Measurements from ENCODE around the gene CD93.

The CD93 gene, protein sequence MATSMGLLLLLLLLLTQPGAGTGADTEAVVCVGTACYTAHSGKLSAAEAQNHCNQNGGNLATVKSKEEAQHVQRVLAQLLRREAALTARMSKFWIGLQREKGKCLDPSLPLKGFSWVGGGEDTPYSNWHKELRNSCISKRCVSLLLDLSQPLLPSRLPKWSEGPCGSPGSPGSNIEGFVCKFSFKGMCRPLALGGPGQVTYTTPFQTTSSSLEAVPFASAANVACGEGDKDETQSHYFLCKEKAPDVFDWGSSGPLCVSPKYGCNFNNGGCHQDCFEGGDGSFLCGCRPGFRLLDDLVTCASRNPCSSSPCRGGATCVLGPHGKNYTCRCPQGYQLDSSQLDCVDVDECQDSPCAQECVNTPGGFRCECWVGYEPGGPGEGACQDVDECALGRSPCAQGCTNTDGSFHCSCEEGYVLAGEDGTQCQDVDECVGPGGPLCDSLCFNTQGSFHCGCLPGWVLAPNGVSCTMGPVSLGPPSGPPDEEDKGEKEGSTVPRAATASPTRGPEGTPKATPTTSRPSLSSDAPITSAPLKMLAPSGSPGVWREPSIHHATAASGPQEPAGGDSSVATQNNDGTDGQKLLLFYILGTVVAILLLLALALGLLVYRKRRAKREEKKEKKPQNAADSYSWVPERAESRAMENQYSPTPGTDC

GRCh38 chr20:23086056-23086566 lies at the start of gene CD93:
TSS of gene CD93 (minus strand) at chr20:23086324. CDS start at chr20:23086192, 132 bp downstream.
- DNase-seq (ENCODE audit: low read depth): no peak

DNA sequence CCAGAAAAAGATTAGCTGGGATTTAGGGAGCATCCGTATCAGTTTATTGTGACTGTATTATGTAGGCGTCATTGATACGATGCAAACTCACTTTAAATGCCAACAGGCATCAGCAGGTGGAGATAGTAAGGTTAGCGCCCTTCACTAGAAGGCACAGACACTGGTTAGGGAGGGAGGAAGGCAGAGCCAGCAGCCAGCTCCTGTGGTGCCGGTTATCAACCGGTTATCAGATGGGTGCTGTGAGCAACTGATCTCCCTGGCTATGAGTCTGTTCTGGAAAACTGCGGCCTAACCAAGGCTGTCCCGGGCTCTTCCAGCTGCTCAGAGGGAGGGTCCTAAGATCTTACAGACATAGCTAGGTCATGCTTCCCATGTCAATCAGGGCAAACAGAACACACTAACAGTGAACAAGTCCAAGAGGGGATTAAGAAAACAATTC lies 47.5 kb upstream of the CD93 start:
- no peak for DNase-seq (ENCODE audit: low read depth)

DNA sequence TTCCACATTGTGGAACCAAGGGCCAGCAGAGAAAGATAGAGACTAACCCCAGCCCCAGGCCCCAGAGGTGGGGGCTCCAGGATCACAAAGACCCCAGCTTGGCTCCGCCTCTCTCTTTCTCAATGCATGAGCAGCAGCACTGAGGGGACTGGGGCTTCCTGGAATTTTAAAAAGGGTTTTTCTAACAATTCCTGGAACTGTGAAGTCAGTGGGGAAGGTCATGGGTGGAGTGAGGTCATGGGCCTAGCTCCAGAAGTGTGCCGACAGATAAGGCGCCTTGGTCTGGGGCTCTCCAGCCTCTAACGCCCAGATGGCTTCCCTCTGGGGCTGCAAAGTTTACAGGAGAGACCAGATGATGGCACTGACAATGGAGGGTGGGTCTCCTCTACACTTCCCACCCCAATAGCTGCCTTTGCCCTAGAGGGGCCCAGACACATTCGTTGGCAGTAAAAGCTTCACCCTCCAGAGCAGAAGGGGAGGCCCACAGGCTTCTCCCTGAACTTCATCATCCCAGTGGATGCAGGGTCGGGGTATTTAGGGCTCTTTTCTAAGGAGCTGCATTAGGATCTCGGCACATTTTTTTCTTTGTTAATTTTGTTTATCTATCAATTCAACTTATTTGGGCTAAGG lies 46.9 kb upstream of the CD93 start:
- DNase-seq (ENCODE audit: low read depth): no peak

- no peak for DNase-seq (ENCODE audit: low read depth)
These were observed 46.3 kb upstream of the CD93 start for GRCh38 chr20:23132293-23132929.

- DNase-seq (ENCODE audit: low read depth): no peak
These were observed 45.6 kb upstream of the CD93 start for GRCh38 chr20:23131766-23132165.

DNA sequence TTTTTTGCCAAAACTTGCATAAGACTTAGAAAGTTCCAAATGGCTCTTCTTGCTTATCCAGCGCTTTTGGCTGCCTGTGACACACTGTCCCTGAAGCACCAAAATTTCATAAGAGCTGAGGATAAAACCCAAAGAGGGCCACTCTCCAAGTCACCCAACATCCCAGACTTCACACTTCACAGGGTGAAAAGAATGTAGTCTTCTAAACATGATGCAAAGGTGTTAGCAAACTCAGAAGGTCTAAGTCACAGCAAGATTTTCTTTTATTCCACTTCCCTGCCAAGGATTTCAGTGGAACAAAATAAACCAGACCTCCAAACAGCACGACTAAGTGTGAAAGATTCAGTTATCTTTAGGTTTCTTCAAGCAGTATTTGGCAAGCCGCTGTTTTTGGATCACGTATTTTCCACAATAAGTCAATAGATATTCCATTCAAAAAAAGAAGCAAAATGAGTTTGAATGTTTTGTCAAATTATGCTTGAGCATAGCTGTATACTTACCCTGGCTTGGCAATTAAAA lies 44.6 kb upstream of the CD93 start:
- no peak for DNase-seq (ENCODE audit: low read depth)

DNA sequence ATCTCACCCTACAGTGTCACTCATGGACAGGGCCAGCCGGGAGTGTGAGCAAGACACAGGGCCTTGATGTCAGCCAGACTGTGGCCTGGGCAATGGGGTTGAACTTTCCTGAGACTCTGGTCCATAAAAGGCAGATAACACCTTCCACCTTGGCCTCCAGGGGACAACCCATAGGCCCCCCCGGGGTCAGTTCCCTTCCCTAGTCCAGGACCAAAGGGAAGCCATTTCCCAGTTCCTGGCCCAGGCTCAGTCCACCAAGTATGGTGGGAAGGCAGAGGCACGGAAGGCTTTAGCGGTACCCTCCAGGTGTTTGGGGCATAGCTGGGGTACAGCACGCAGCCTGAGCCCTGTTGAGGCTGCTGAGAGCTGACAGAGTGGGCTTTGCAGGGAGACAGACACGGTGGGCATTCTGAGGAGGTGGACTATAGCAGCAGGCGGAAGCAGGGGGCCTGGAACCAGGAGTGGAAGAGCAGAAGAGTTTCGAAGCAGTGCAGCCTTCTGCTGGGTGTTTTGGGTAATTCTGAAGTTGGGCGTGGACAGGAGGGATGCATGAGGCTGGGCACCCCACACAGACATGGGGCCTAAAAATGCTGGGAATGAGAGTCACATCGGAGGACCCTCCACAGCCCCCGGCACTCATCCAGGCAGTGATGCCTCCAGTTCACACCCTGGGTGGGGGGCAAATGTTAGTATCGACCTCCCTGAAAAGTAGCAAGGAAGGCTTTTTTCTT lies 43.9 kb upstream of the CD93 start:
- DNase-seq (ENCODE audit: low read depth): no peak

GRCh38 chr20:23129266-23129665 lies 43.1 kb upstream of the CD93 start:
- no peak for DNase-seq (ENCODE audit: low read depth)

- DNase-seq (ENCODE audit: low read depth): no peak
These were observed 42.5 kb upstream of the CD93 start for GRCh38 chr20:23128461-23129125.

GRCh38 chr20:23127506-23128279 lies 41.6 kb upstream of the CD93 start:
- DNase-seq (ENCODE audit: low read depth): no peak

GRCh38 chr20:23126281-23127061 lies 40.3 kb upstream of the CD93 start:
- no peak for DNase-seq (ENCODE audit: low read depth)

- no peak for DNase-seq (ENCODE audit: low read depth)
These were observed 39.6 kb upstream of the CD93 start for GRCh38 chr20:23125625-23126191.

GRCh38 chr20:23125159-23125558 lies 39.0 kb upstream of the CD93 start:
- no peak for DNase-seq (ENCODE audit: low read depth)

GRCh38 chr20:23123886-23124285 lies 37.8 kb upstream of the CD93 start:
- DNase-seq (ENCODE audit: low read depth): no peak

DNA sequence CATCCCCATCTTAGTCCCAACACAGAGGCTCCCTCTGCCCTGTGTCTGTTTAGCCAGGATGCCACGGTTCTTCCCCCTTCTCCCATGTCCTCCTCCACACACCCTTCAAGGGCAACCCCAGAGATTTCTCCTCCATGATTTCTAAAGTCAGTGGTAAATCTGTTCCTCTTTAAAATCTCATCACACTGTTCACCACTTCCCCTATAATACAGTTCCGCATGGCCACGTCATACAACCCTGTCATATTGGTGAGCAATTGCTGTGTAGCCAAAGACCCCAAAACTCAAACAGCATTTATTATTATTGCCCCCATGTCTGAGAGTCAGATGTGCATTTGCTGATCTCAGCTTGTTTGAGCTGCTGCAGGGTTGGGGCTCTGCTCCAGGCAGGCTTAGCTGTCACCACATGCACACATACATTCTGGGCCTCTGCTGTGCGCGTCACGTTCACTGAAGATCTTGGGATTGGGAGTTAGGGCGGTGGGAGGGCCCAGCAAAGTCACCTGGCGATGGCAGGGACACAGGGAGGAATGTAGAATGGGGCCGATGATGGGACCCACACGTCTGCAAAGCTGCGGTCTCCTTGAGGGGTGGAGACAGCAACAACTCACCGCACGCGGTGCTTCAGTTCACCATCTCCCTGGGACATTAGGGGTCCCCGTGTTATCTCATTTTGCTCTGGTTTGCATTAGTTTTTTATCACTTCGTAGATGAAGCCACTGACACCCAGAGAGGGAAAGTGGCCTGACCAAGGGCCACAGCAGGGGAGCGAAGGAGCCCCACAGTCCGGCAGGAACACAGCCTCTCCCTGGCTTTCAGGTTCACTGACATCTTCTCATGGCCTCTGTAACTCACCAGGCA lies 36.9 kb upstream of the CD93 start:
- DNase-seq (ENCODE audit: low read depth): no peak

DNA sequence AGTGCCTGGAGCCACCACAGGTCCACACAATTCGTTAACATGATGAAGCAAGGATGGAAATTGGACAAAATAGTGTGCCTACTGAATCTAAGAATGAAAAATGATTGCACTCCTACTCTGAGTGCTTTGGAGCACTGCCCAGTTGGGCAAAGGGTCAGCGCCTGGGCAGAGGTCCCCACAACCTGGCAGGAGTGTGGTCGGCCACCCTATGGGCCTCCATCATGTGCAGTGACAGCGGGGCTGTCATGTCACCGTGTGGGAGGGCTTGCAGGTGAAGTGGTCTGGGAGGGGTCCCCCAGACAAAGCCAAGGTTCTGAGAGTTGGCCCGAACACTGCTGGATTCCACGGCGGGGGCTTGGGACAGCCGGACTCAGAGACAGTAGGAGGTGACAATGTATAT lies 36.2 kb upstream of the CD93 start:
- DNase-seq (ENCODE audit: low read depth): no peak

DNA sequence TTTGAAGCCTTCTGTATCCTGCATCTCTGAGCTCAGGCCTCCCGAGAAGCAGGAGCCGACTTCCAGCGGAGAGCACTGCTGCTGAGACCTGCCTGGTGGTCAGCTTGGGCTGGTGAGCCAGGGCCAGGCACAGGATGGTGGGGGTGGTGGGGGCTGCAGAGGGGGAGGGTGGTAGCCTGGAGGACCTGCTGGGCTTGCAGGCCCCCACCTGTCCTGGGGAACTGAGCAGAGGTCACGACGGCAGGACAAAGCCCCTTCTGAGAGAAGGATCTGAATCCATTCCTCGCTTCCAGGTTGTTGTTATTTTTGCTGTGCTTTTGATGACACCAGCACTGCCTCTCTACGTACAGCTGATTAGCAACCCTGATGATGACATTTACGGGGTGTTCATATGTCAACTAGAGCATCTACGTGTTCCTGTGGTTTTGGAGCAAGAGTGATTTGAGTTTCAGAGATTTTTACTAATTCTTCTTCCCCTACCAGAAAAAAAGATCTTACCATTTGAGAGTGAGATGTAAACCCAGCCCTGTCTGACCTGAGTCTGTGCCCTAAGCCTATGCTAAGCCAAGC lies 35.7 kb upstream of the CD93 start:
- DNase-seq (ENCODE audit: low read depth): no peak

Measured in stromal cell of bone marrow (primary cell).